ENCODE results near the gene MBD3. TPM values are rescaled to one million over a fixed set of nuclear protein-coding genes. Genes with fewer than 3 reads are reported as not detected.

The MBD3 gene
- total RNA-seq, 1 donor from 2014 or later: 115 TPM

- DNase-seq (ENCODE audit: low read depth): no peak
- TF ChIP-seq CTCF (conservative IDR thresholded peaks at IDR 0.05; ENCODE audit: low read depth, low read length): no peak
- H3K4me3 ChIP-seq (ENCODE audit: low read depth, low read length): no peak overlapping the region
Measured at GRCh38 chr19:1632462-1633268, 40.0 kb upstream of the MBD3 start.

- no peak overlapping the region for H3K4me3 ChIP-seq (ENCODE audit: low read depth, low read length)
- DNase-seq (ENCODE audit: low read depth): no peak
- TF ChIP-seq CTCF (conservative IDR thresholded peaks at IDR 0.05; ENCODE audit: low read depth, low read length): no peak
Measured at GRCh38 chr19:1631557-1632100, 39.0 kb upstream of the MBD3 start.

- H3K4me3 ChIP-seq (ENCODE audit: low read depth, low read length): no peak overlapping the region
- no peak for DNase-seq (ENCODE audit: low read depth)
- no peak for TF ChIP-seq CTCF (conservative IDR thresholded peaks at IDR 0.05; ENCODE audit: low read depth, low read length)
Measured at GRCh38 chr19:1630811-1631210, 38.1 kb upstream of the MBD3 start.

- no peak overlapping the region for H3K4me3 ChIP-seq (ENCODE audit: low read depth, low read length)
- DNase-seq (ENCODE audit: low read depth): no peak
- TF ChIP-seq CTCF (conservative IDR thresholded peaks at IDR 0.05; ENCODE audit: low read depth, low read length): no peak
Measured at GRCh38 chr19:1630012-1630411, 37.3 kb upstream of the MBD3 start.

GRCh38 chr19:1629256-1629808, 36.7 kb upstream of the MBD3 start:
- no peak overlapping the region for H3K4me3 ChIP-seq (ENCODE audit: low read depth, low read length)
- TF ChIP-seq CTCF (conservative IDR thresholded peaks at IDR 0.05; ENCODE audit: low read depth, low read length): no peak
- no peak for DNase-seq (ENCODE audit: low read depth)

GRCh38 chr19:1627194-1627593, 34.5 kb upstream of the MBD3 start:
- TF ChIP-seq CTCF (conservative IDR thresholded peaks at IDR 0.05; ENCODE audit: low read depth, low read length): no peak
- DNase-seq (ENCODE audit: low read depth): no peak
- no peak overlapping the region for H3K4me3 ChIP-seq (ENCODE audit: low read depth, low read length)
